ENCODE results near the gene PLXNA4.
A peak's percentile ranks its signal among the peaks of the same experiment; 100 is the strongest.

PLXNA4 gene

GRCh38 chr7:132561763-132562162 is 14.5 kb downstream of the PLXNA4 start:
- H2BK5ac ChIP-seq (ENCODE audit: low read length), result no peak overlapping the region
- 91% methylated on average over 2 of the region's 2 CpGs for WGBS (ENCODE audit: extremely low coverage, insufficient coverage, low lambda C conversion rate)
- no peak overlapping the region for H3K4ac ChIP-seq (ENCODE audit: low read depth, low read length)
- DNase-seq, result no peak
- H3K4me3 ChIP-seq (ENCODE audit: low read length), result no peak overlapping the region
- H2BK120ac ChIP-seq (ENCODE audit: low read depth, low read length), result no peak overlapping the region
- H3K56ac ChIP-seq (ENCODE audit: low read length), result no peak overlapping the region
- no peak overlapping the region for H4K5ac ChIP-seq (ENCODE audit: low read length)
- no peak overlapping the region for H4K8ac ChIP-seq (ENCODE audit: low read depth, low read length)
- H2AK5ac ChIP-seq (ENCODE audit: low read length), result no peak overlapping the region
- no peak overlapping the region for H3K27ac ChIP-seq (ENCODE audit: low read depth, low read length)
- H3K23ac ChIP-seq (ENCODE audit: low read length), result no peak overlapping the region
- no peak overlapping the region for H2BK15ac ChIP-seq (replicated peaks; ENCODE audit: low read depth)
- H3K4me1 ChIP-seq (ENCODE audit: control insufficient read depth, low read depth, low read length), result no peaks in the 10 kb centered on the region
- no peak overlapping the region for H3K9ac ChIP-seq (ENCODE audit: low read length)
- no peaks in the 10 kb centered on the region for H3K79me1 ChIP-seq (ENCODE audit: low read length)
- H3K4me2 ChIP-seq (ENCODE audit: low read length), result no peak overlapping the region
- H3K79me2 ChIP-seq (ENCODE audit: control insufficient read depth, insufficient read depth, low read length), result no peaks in the 10 kb centered on the region
- no peaks in the 10 kb centered on the region for H3K27me3 ChIP-seq (ENCODE audit: insufficient read depth, low read length, poor library complexity)
- no peaks in the 10 kb centered on the region for H3K36me3 ChIP-seq (ENCODE audit: control insufficient read depth, insufficient read depth, low read length)
- H3K18ac ChIP-seq (ENCODE audit: low read length), result no peak overlapping the region

- no peaks in the 10 kb centered on the region for H3K79me1 ChIP-seq (ENCODE audit: low read length)
- H3K18ac ChIP-seq (ENCODE audit: low read length), result no peak overlapping the region
- H3K27me3 ChIP-seq (ENCODE audit: insufficient read depth, low read length, poor library complexity), result no peaks in the 10 kb centered on the region
- no peak overlapping the region for H3K4me2 ChIP-seq (ENCODE audit: low read length)
- H3K27ac ChIP-seq (ENCODE audit: low read depth, low read length), result no peak overlapping the region
- no peaks in the 10 kb centered on the region for H3K4me1 ChIP-seq (ENCODE audit: control insufficient read depth, low read depth, low read length)
- H3K9ac ChIP-seq (ENCODE audit: low read length), result no peak overlapping the region
- DNase-seq, result no peak
- H3K56ac ChIP-seq (ENCODE audit: low read length), result no peak overlapping the region
- no peak overlapping the region for H4K5ac ChIP-seq (ENCODE audit: low read length)
- no peak overlapping the region for H4K8ac ChIP-seq (ENCODE audit: low read depth, low read length)
- H3K79me2 ChIP-seq (ENCODE audit: control insufficient read depth, insufficient read depth, low read length), result no peaks in the 10 kb centered on the region
- WGBS (ENCODE audit: extremely low coverage, insufficient coverage, low lambda C conversion rate), result no CpG with 5 or more reads among the region's 8 CpGs
- H2BK5ac ChIP-seq (ENCODE audit: low read length), result no peak overlapping the region
- H3K4me3 ChIP-seq (ENCODE audit: low read length), result no peak overlapping the region
- H3K36me3 ChIP-seq (ENCODE audit: control insufficient read depth, insufficient read depth, low read length), result no peaks in the 10 kb centered on the region
- H2BK15ac ChIP-seq (replicated peaks; ENCODE audit: low read depth), result no peak overlapping the region
- no peak overlapping the region for H2BK120ac ChIP-seq (ENCODE audit: low read depth, low read length)
- no peak overlapping the region for H2AK5ac ChIP-seq (ENCODE audit: low read length)
- H3K23ac ChIP-seq (ENCODE audit: low read length), result no peak overlapping the region
- H3K4ac ChIP-seq (ENCODE audit: low read depth, low read length), result no peak overlapping the region
Measured at GRCh38 chr7:132560825-132561529, 15.3 kb downstream of the PLXNA4 start.

GRCh38 chr7:132560105-132560504 is 16.2 kb downstream of the PLXNA4 start:
- Histone ChIP-seq H3K27me3 (ENCODE audit: insufficient read depth, low read length, poor library complexity) (no peaks in the 10 kb centered on the region), H4K8ac (ENCODE audit: low read depth, low read length) (no peak overlapping the region), H3K4me1 (ENCODE audit: control insufficient read depth, low read depth, low read length) (no peaks in the 10 kb centered on the region), H3K27ac (ENCODE audit: low read depth, low read length) (no peak overlapping the region), H4K5ac (ENCODE audit: low read length) (no peak overlapping the region), H3K4ac (ENCODE audit: low read depth, low read length) (no peak overlapping the region), H3K4me2 (ENCODE audit: low read length) (no peak overlapping the region), H3K56ac (ENCODE audit: low read length) (no peak overlapping the region), H3K23ac (ENCODE audit: low read length) (no peak overlapping the region), H3K79me2 (ENCODE audit: control insufficient read depth, insufficient read depth, low read length) (no peaks in the 10 kb centered on the region), H3K36me3 (ENCODE audit: control insufficient read depth, insufficient read depth, low read length) (no peaks in the 10 kb centered on the region), H2BK120ac (ENCODE audit: low read depth, low read length) (no peak overlapping the region), H2BK15ac (replicated peaks; ENCODE audit: low read depth) (no peak overlapping the region), H2AK5ac (ENCODE audit: low read length) (no peak overlapping the region), H3K4me3 (ENCODE audit: low read length) (no peak overlapping the region), H3K9ac (ENCODE audit: low read length) (no peak overlapping the region), H3K79me1 (ENCODE audit: low read length) (no peaks in the 10 kb centered on the region), H3K18ac (ENCODE audit: low read length) (no peak overlapping the region), H2BK5ac (ENCODE audit: low read length) (no peak overlapping the region)
- DNase-seq, result no peak
- no CpG with 5 or more reads among the region's 7 CpGs for WGBS (ENCODE audit: extremely low coverage, insufficient coverage, low lambda C conversion rate)

GRCh38 chr7:132558815-132559214 is 17.5 kb downstream of the PLXNA4 start:
- no peaks in the 10 kb centered on the region for H3K79me1 ChIP-seq (ENCODE audit: low read length)
- H2AK5ac ChIP-seq (ENCODE audit: low read length), result no peak overlapping the region
- H3K27me3 ChIP-seq (ENCODE audit: insufficient read depth, low read length, poor library complexity), result no peaks in the 10 kb centered on the region
- no peak overlapping the region for H4K5ac ChIP-seq (ENCODE audit: low read length)
- no peak overlapping the region for H2BK5ac ChIP-seq (ENCODE audit: low read length)
- H3K27ac ChIP-seq (ENCODE audit: low read depth, low read length), result no peak overlapping the region
- WGBS (ENCODE audit: extremely low coverage, insufficient coverage, low lambda C conversion rate), result no CpG with 5 or more reads among the region's 5 CpGs
- H3K79me2 ChIP-seq (ENCODE audit: control insufficient read depth, insufficient read depth, low read length), result no peaks in the 10 kb centered on the region
- H2BK120ac ChIP-seq (ENCODE audit: low read depth, low read length), result no peak overlapping the region
- H3K9ac ChIP-seq (ENCODE audit: low read length), result no peak overlapping the region
- H3K36me3 ChIP-seq (ENCODE audit: control insufficient read depth, insufficient read depth, low read length), result no peaks in the 10 kb centered on the region
- no peak for DNase-seq
- no peak overlapping the region for H3K4me3 ChIP-seq (ENCODE audit: low read length)
- no peak overlapping the region for H2BK15ac ChIP-seq (replicated peaks; ENCODE audit: low read depth)
- H4K8ac ChIP-seq (ENCODE audit: low read depth, low read length), result no peak overlapping the region
- no peak overlapping the region for H3K4ac ChIP-seq (ENCODE audit: low read depth, low read length)
- no peaks in the 10 kb centered on the region for H3K4me1 ChIP-seq (ENCODE audit: control insufficient read depth, low read depth, low read length)
- no peak overlapping the region for H3K18ac ChIP-seq (ENCODE audit: low read length)
- no peak overlapping the region for H3K23ac ChIP-seq (ENCODE audit: low read length)
- H3K4me2 ChIP-seq (ENCODE audit: low read length), result no peak overlapping the region
- no peak overlapping the region for H3K56ac ChIP-seq (ENCODE audit: low read length)

- no peak overlapping the region for H4K5ac ChIP-seq (ENCODE audit: low read length)
- H4K8ac ChIP-seq (ENCODE audit: low read depth, low read length), result no peak overlapping the region
- peaks cover 2% of the 10 kb centered on the region for H3K4me1 ChIP-seq (ENCODE audit: control insufficient read depth, low read depth, low read length)
- H3K36me3 ChIP-seq (ENCODE audit: control insufficient read depth, insufficient read depth, low read length), result no peaks in the 10 kb centered on the region
- H2BK120ac ChIP-seq (ENCODE audit: low read depth, low read length), result no peak overlapping the region
- H3K18ac ChIP-seq (ENCODE audit: low read length), result no peak overlapping the region
- H3K4me3 ChIP-seq (ENCODE audit: low read length), result no peak overlapping the region
- H3K4me2 ChIP-seq (ENCODE audit: low read length), result no peak overlapping the region
- H3K27ac ChIP-seq (ENCODE audit: low read depth, low read length), result no peak overlapping the region
- no peaks in the 10 kb centered on the region for H3K27me3 ChIP-seq (ENCODE audit: insufficient read depth, low read length, poor library complexity)
- H3K79me1 ChIP-seq (ENCODE audit: low read length), result no peaks in the 10 kb centered on the region
- no peaks in the 10 kb centered on the region for H3K79me2 ChIP-seq (ENCODE audit: control insufficient read depth, insufficient read depth, low read length)
- DNase-seq, result peak; percentile 75
- no peak overlapping the region for H3K4ac ChIP-seq (ENCODE audit: low read depth, low read length)
- H3K9ac ChIP-seq (ENCODE audit: low read length), result no peak overlapping the region
- no peak overlapping the region for H3K56ac ChIP-seq (ENCODE audit: low read length)
- no peak overlapping the region for H2BK5ac ChIP-seq (ENCODE audit: low read length)
- H2AK5ac ChIP-seq (ENCODE audit: low read length), result no peak overlapping the region
- H2BK15ac ChIP-seq (replicated peaks; ENCODE audit: low read depth), result no peak overlapping the region
- no peak overlapping the region for H3K23ac ChIP-seq (ENCODE audit: low read length)
- WGBS (ENCODE audit: extremely low coverage, insufficient coverage, low lambda C conversion rate), result no CpG with 5 or more reads among the region's 3 CpGs
Measured at GRCh38 chr7:132557489-132558044, 18.7 kb downstream of the PLXNA4 start.

GRCh38 chr7:132554446-132554845 is 21.8 kb downstream of the PLXNA4 start:
- Histone ChIP-seq H3K27ac (ENCODE audit: low read depth, low read length) (no peak overlapping the region), H3K27me3 (ENCODE audit: insufficient read depth, low read length, poor library complexity) (no peaks in the 10 kb centered on the region), H3K79me2 (ENCODE audit: control insufficient read depth, insufficient read depth, low read length) (no peaks in the 10 kb centered on the region), H4K5ac (ENCODE audit: low read length) (no peak overlapping the region), H3K36me3 (ENCODE audit: control insufficient read depth, insufficient read depth, low read length) (no peaks in the 10 kb centered on the region), H3K79me1 (ENCODE audit: low read length) (no peaks in the 10 kb centered on the region), H3K4me2 (ENCODE audit: low read length) (no peak overlapping the region), H3K4ac (ENCODE audit: low read depth, low read length) (no peak overlapping the region), H2BK15ac (replicated peaks; ENCODE audit: low read depth) (no peak overlapping the region), H3K4me1 (ENCODE audit: control insufficient read depth, low read depth, low read length) (peaks cover 2% of the 10 kb centered on the region), H2BK5ac (ENCODE audit: low read length) (no peak overlapping the region), H2AK5ac (ENCODE audit: low read length) (no peak overlapping the region), H3K9ac (ENCODE audit: low read length) (no peak overlapping the region), H3K18ac (ENCODE audit: low read length) (no peak overlapping the region), H4K8ac (ENCODE audit: low read depth, low read length) (no peak overlapping the region), H3K56ac (ENCODE audit: low read length) (no peak overlapping the region), H2BK120ac (ENCODE audit: low read depth, low read length) (no peak overlapping the region), H3K23ac (ENCODE audit: low read length) (no peak overlapping the region), H3K4me3 (ENCODE audit: low read length) (no peak overlapping the region)
- WGBS (ENCODE audit: extremely low coverage, insufficient coverage, low lambda C conversion rate), result no CpG with 5 or more reads among the region's 4 CpGs
- DNase-seq, result no peak
